NCI-H2029 (cell line): ENCODE measurements around the gene CEP162.
"Not testable (repeated sequence)": the region's sequence is repeated elsewhere in the genome, so short reads cannot be mapped to it uniquely, and the experiment has no call there.

Experiments
- DNase-seq: peaks from one replicate; lab custom pipeline; 2025; lab: John Stamatoyannopoulos, UW

Gene CEP162

GRCh38 chr6:84242265-84242664 lies 14.8 kb upstream of the CEP162 start:
- no peak for DNase-seq

GRCh38 chr6:84228198-84228543 lies 728 bp upstream of the CEP162 start:
- DNase-seq: no peak

- no peak for DNase-seq
Measured at GRCh38 chr6:84227044-84227433, 404 bp downstream of the CEP162 start.

GRCh38 chr6:84224251-84224650 lies 3.2 kb downstream of the CEP162 start:
- DNase-seq: no peak

- DNase-seq: not testable (repeated sequence)
Measured at GRCh38 chr6:84223608-84224007, 3.8 kb downstream of the CEP162 start.

- DNase-seq: no peak
Measured at GRCh38 chr6:84222426-84222825, 5.0 kb downstream of the CEP162 start.

GRCh38 chr6:84220809-84221409 lies 6.5 kb downstream of the CEP162 start:
- no peak for DNase-seq

GRCh38 chr6:84218091-84218490 lies 9.4 kb downstream of the CEP162 start:
- DNase-seq: no peak

- DNase-seq: no peak
Measured at GRCh38 chr6:84213217-84213616, 14.2 kb downstream of the CEP162 start.

GRCh38 chr6:84204011-84204410 lies 23.4 kb downstream of the CEP162 start:
- no peak for DNase-seq

- not testable (repeated sequence) for DNase-seq
Measured at GRCh38 chr6:84199987-84200386, 27.5 kb downstream of the CEP162 start.

- no peak for DNase-seq
Measured at GRCh38 chr6:84197708-84198107, 29.7 kb downstream of the CEP162 start.

- no peak for DNase-seq
Measured at GRCh38 chr6:84193114-84193708, 34.2 kb downstream of the CEP162 start.

GRCh38 chr6:84191802-84192201 lies 35.6 kb downstream of the CEP162 start:
- no peak for DNase-seq

- not testable (repeated sequence) for DNase-seq
Measured at GRCh38 chr6:84189356-84189755, 38.1 kb downstream of the CEP162 start.

- no peak for DNase-seq
Measured at GRCh38 chr6:84183430-84183829, 44.0 kb downstream of the CEP162 start.

GRCh38 chr6:84182001-84182400 lies 45.4 kb downstream of the CEP162 start:
- no peak for DNase-seq

GRCh38 chr6:84177241-84177640 lies 50.2 kb downstream of the CEP162 start:
- no peak for DNase-seq

GRCh38 chr6:84172574-84172973 lies 54.9 kb downstream of the CEP162 start:
- no peak for DNase-seq

GRCh38 chr6:84172080-84172479 lies 55.4 kb downstream of the CEP162 start:
- DNase-seq: no peak

GRCh38 chr6:84167457-84167856 lies 60.0 kb downstream of the CEP162 start:
- no peak for DNase-seq

GRCh38 chr6:84166395-84166794 lies 61.0 kb downstream of the CEP162 start:
- DNase-seq: peak; percentile 30

- DNase-seq: not testable (repeated sequence)
Measured at GRCh38 chr6:84164328-84164727, 63.1 kb downstream of the CEP162 start.

GRCh38 chr6:84161190-84161589 lies 66.3 kb downstream of the CEP162 start:
- DNase-seq: no peak
